ENCODE data around the gene TAX1BP1.
A peak's percentile ranks its signal among the peaks of the same experiment; 100 is the strongest.
"Not testable (repeated sequence)": the region's sequence is repeated elsewhere in the genome, so short reads cannot be mapped to it uniquely, and the experiment has no call there.

Gene TAX1BP1

DNA sequence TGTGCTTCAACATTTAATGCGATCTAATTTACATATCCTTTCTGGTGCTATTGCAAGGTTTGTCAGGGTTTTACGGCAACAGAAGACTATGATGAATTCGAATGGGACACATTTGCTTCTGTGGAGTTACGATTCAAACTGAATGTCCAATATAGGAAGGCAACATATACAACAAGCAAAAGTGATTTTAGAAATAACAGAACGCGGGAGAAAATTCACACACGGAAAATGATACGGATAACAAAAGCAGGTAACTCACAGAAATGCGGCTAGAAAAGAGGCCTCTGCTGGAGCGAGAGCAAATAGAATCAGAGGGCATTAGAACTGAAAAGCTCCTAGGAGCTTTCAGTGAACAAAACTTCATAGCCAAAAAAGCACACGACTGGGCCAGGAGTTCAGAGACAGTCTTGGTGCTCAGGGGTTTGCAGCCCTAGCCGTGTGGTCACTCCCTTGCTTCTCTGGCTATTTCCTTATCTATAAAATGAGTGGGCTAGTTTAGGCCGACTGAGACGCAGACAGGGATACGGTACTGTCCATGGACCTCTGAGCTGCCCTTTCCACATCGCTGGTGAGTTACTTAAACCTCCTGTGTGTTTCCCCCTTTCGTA is 557 bp upstream of the TAX1BP1 start:
- DNase-seq (ENCODE audit: low read depth, low spot score): no peak

DNA sequence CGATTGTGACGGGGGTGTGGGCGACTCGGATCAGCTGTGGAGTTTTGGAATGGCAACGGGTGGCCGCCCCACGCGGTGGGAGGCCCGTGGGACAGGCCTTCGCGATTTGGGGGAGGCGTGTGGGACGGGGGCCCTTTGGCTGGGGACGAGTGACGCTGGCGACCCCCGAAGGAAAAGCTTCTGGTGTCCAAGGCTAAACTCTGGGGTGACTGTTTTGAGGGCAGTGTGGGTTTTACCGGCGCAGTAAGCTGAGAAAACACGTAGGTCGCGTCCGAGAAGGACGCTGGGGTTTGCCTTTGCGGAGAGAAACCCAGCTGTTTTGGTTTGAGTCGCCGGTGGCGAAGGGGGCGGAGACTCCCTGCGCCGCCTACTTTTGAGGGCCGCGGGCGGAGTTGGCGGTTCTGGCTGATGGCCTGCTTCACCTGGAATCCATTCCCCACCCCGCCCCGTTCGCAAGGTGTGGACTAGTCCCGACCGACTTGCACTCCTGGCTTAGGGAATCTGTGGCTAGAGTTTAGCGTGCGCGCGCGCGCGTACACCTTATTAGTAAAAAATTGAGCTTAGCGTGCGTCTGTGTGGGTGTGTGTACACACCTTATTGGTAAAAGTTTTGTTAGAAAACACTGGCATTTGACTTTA is 606 bp downstream of the TAX1BP1 start:
- DNase-seq (ENCODE audit: low read depth, low spot score): peak; percentile 58

DNA sequence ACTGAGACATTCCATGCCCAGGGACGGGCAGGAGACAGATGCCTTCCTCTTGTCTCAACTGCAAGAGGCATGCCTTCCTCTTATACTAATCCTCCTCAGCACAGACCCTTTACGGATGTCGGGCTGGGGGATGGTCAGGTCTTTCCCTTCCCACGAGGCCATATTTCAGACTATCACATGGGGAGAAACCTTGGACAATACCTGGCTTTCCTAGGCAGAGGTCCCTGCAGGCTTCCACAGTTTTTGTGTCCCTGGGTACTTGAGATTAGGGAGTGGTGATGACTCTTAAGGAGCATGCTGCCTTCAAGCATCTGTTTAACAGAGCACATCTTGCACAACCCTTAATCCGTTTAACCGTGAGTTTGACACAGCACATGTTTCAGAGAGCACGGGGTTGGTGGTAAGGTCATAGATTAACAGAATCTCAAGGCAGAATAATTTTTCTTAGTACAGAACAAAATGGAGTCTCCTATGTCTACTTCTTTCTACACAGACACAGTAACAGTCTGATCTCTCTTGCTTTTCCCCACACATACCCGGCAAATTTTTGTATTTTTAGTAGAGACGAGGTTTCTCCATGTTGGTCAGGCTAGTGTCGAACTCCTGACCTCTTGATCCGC is 2.2 kb downstream of the TAX1BP1 start:
- DNase-seq (ENCODE audit: low read depth, low spot score): not testable (repeated sequence)

DNA sequence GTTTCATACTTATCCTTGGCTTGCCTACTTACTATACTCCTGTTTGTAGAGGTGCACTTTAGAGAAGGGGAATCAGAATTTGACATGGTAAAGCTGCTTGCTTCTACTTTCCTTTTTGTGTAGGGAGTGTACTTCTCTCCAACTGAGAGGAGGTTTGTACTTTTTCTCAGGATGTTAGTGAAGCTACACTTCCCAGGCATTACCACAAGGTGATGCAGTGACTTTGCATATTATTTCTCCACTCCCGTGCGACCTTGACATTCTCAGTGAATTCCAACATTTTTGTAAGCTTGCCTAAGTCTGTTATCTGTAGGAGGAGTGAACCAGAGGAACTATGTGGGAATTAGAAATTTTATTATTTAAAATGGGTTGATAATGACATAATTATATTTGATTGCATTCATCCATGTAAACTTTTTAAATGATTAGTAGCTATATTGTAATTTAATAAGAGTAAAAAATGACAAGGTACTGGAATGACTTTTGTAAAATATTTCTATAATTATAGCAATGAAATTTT is 5.2 kb downstream of the TAX1BP1 start:
- DNase-seq (ENCODE audit: low read depth, low spot score): no peak

DNA sequence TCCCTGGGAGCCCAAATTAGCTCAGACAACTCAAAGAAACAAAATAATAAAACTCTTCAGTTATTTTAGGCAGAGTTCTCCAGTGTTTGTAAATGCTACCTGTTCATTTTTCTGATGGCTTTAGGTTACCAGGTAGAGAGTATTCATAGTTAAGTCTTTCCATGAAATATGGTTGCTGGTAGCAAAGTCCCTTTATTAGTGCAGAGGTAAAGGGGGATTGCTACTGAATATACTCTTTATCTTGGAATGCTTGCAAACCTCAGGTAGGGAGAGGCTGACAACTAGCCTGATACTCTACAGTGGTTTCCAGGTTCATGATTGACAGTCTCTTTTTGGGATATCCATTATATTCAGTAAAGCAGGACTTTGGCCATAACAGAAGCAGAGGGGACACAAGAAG is 6.5 kb downstream of the TAX1BP1 start:
- DNase-seq (ENCODE audit: low read depth, low spot score): no peak

DNA sequence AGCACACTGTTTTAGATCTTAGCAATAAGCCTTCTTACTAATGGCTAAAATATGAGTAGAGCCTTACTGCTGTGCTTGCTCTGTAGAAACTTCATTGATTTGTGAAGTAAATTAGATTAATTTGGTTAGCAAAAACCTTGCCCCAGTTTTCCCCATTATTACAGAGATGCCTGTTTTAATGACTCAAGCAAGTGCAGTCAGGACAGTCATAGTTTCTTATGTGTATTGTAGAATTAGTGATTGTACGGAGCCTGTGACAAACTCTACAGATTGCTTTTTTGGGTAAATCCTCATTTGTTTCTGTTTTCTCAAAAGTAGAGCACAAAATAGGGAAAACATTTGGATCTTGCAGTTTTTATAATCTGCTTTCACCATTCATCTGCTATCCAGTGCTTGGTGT is 7.0 kb downstream of the TAX1BP1 start:
- DNase-seq (ENCODE audit: low read depth, low spot score): no peak

DNA sequence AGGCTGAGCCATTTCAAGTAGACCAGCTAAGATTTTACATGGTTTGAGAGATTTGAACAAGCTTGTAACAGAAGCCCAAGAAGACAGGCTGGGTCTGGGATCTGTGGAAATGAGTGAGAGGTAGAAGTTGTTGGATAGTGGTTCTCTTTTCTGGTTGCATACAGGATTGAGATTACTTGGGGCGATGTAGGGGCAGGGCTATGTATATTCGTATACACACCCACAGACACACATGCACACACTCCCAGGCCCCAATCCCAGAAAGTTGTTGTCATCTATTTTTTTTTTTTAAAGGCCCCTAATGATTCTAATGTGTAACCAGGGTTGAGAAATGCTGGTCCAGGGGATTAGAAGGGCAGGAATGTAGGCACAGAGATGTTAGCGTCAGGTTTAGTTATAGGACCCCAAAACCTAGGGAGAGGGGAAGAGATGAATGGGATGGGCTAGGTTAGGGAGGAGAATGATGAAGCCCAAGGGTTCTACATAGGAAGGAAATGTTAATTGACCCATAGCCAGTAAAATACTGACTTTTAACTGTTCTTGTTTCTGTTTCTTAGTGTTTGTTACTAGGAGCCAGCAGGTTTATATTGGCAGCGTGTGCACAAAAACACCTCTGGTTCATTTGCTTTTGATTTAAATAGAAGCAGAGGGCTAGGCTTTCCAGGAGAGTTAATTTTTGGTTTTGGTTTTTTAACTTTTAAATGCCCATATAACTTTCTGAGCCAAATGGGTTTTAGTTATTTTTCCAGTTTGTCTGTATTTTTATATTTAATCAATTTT is 7.8 kb downstream of the TAX1BP1 start:
- DNase-seq (ENCODE audit: low read depth, low spot score): no peak

DNA sequence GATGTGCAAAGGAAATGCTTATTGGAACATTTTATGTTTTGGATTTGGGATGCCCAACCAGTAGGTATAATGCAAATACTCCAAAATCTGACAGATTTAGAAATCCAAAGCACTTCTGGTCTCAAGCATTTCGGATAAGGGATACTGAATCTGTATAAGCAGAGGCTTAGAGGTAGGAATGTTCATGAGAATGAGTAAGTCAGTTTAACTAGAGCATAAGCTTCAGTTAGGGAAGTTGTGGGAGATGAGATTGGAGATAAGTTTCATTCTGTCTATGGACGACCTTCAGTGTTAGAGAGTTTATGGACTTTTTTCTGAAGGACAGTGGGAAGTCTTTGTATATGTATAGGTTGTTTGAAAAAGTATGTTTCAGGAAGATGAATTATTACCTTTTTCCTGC is 10.4 kb downstream of the TAX1BP1 start:
- no peak for DNase-seq (ENCODE audit: low read depth, low spot score)

DNA sequence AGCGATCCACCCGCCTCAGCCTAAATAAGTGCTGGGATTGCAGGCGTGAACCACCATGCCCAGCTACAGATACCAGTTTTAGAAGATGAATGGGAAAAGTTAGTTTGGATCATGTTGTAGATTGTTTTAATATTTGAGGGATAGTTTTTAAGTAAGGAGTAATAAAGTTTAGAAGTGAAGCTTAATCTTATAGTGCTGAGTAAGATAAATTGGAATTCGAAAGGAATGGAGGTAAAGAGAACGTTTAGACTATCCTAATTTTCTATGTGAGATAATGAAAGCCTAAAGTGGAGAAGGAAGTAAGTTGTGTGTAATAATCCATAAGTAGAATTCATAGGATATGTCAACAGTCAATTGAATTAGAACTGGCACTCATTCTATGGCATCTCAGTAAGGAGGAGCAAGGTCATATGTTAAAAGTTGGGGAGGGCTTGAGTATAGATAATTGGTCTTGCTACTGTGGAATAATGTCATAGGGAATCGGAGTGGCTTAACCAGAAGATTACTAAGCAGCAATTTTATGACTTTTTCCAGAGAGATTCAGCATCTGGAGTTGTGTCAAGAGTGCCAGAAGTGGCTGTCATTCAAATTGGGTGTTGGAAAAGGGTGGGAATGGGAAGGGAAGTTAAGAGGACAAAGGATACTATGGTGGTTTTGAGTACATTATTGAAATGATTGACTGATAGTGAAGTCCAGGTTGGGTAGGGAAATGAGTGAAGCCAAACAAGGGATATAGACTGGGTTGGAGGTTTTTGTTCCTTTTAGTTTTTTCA is 12.1 kb downstream of the TAX1BP1 start:
- DNase-seq (ENCODE audit: low read depth, low spot score): no peak

DNA sequence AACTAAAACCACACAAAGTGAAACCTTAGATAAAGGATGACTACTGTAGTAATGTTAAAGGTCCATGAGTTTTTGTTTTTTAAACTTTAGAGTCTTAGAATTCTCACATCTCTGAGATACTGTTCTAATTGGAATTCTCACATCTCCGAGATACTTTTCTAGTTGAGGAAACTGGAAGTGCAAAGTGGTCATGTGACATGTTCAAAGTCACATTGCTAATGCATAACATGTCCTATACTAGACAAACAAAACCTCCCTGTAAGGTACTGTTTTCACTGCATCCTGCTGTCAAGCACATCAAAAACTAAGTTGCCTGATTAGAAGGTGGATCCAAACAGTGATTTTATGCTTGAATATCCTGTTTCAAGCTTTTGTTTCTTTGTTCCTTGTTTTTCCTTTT is 13.9 kb downstream of the TAX1BP1 start:
- no peak for DNase-seq (ENCODE audit: low read depth, low spot score)

DNA sequence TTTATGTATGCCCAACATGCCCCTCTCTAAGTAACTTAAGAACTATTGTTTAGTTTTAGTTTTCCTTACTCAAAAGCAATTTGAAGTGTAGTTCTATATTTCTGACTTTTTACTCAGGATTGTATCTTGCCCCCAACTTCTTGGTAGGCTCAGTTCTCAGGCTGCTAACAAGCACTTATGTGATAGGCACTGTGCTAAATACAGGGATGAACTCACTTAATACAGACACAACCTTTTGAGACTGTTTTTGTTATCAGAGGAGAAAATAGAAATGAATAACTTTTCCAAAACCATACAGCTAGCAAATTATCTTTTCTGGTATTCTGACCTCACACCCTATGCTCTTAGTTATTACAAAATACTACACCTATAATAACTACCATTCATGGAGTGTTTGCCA is 16.3 kb downstream of the TAX1BP1 start:
- DNase-seq (ENCODE audit: low read depth, low spot score): no peak

DNA sequence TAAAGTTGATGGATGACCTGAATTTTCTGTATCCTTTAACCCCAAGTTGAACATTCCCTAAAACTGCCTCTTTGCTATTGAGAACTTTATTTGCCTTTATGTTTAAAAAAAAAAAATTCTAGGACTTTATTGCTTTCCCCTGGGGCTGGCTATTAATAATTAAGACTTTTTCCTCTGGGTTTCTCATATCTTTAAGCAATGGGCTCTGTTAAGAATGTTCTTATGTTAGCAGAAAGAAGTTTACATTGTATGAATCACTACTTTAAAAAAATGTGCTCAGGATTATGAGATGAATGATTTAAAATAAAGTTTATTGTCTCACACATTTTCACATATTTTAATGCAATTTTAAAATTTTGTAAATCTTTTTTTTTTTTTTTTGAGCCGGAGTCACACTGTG is 19.5 kb downstream of the TAX1BP1 start:
- DNase-seq (ENCODE audit: low read depth, low spot score): no peak

DNA sequence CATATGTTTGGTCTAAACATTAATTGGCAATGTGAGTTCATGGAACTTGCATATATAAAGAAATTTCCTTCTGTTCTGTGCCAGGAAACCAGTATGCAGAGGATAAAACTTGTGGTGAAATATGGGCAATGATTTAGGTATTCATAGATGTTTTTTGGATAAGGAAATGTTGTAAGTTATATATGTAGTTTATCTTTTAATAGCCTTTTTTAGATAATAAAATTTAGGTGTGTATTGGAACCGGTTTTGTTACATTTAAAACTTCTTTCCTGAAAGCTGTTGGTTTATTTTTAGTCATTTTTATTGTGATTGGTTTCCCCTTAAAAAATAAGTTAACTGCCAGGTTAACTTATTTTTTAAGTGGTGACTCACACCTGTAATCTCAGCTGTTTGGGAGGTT is 22.1 kb downstream of the TAX1BP1 start:
- DNase-seq (ENCODE audit: low read depth, low spot score): no peak

DNA sequence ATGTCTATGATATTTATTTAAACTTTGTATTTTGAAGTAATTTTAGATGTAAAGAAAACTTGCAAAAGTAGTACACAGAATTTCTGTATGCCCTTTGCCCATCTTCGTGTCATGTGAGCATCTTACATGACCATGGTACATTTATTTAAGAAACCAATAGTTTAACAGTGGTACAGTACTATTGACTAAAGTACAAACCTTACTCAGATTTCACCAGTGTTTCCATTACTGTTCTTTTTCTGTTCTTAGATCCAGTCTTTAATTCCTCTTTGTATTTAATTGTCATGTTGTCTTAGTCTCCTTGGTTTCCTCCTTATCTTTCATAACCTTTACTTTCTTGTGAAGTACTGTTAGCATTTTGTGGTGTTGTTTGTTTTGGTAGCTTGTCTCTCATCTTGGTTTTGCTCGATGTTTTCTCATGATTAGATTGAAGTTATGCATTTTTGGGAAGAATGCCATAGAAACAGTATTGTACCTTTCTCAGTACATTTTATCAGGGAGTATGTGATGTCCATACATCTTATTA is 24.1 kb downstream of the TAX1BP1 start:
- DNase-seq (ENCODE audit: low read depth, low spot score): no peak

DNA sequence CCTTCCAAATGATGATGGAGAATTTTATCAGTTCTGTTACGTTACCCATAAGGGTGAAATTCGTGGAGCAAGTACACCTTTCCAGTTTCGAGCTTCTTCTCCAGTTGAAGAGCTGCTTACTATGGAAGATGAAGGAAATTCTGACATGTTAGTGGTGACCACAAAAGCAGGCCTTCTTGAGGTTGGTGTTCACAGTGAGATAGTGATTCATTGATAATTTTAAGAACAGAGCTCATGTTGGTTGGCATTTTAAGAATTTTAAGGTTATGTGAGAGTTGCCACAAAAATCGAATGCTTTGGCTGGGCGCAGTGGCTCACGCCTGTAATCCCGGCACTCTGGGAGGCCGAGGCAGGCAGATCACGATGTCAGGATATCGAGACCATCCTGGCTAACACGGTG is 25.9 kb downstream of the TAX1BP1 start:
- DNase-seq (ENCODE audit: low read depth, low spot score): no peak

DNA sequence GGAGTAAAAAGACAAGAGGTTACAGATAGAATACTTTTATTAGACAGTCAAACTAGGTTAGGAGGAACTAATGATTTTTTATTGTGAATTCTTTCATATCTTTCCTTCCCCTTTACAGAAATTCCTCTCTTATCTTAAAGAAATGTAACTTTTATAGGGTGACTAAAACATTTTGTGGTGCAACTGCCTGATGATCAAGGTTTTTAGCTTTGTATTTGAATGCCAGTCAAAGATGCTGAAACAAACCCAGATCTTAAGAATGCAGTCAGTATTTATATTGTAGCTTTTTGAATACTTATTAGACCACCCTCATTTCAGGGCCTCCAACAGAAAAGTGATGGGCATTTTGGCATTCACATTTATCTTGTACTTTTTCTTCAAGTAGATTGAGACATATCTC is 27.4 kb downstream of the TAX1BP1 start:
- no peak for DNase-seq (ENCODE audit: low read depth, low spot score)

DNA sequence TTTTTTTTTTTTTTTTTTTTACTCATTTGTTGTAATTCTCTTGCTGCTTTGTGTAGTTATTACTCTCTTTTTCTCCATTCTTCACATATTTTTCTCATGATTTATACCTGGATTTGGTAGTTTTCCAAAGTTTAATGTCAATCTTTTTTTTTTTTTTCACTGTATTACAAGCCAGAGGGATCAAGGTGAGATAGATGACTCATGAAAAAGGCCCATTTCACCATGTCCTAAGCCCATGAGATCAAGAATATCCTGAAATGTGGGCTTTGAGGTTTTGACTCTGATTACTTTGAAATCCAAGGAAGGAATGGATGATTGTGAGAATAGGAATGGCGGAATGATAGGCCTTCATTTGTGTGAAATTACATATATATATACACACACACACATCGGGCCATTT is 31.1 kb downstream of the TAX1BP1 start:
- DNase-seq (ENCODE audit: low read depth, low spot score): no peak

DNA sequence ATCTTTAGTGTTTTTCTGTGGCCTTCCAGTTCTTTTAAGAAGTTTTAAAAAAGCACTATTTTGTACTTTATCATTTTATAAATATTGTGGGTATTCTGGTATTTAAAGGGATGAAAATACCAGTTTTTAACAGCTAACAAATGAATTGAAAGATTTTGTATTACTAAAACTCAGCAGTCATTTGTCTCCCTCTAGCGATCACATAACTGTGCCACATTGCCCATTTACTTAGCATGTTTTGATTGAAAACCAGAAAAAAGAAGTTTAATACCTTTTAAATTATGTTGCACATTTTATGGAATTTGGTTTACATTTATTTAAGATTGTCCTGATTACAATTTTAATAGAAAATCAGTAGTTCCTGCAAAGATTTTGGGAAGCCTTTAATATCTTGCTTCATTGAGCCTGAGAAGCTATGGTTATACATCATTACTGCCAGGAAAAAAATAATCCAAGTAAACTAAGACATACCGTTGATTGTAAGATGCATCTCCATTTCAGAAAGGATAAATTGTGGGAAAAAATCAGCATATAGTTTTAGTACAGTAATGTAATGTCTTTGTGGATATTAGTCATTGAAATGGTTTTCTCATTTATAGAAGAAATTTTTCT is 34.9 kb downstream of the TAX1BP1 start:
- no peak for DNase-seq (ENCODE audit: low read depth, low spot score)

DNA sequence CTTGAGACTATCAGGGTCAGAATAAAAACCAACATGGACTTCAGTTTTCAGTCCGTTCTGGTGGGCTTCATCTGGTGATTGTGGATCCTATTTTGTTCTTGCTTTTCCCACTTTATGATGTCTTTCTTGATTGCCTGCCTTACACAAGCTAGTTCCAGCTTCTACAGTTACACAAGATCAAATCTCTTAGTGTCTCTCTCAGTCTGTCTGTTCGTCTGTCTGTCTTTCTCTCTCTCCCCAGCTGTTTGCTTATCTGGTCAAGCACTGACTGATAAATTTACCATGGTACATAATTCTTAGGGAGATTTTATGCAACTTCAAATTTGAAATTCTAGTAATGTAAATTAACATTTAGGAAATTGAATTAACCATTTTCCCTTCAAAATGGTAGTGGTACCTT is 35.8 kb downstream of the TAX1BP1 start:
- no peak for DNase-seq (ENCODE audit: low read depth, low spot score)

DNA sequence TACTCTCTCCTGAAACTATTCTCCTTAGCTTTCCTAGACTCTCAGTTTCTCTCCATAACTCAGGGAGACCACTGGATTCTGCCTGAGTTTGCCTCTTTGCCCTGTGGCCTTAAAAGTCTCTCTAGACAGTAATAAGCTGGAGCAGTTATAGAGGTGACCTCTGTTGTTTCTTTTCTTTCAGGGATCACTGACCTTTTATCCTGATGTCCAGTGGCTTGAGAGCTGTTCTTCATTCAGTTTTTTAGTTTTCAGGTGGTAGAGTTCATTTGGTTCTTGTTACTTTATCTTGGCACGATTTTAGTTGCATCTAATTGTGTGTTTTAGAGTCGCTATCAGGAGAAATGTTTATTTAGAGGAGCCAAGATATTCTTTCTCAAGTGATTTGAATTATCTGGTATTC is 37.7 kb downstream of the TAX1BP1 start:
- no peak for DNase-seq (ENCODE audit: low read depth, low spot score)

DNA sequence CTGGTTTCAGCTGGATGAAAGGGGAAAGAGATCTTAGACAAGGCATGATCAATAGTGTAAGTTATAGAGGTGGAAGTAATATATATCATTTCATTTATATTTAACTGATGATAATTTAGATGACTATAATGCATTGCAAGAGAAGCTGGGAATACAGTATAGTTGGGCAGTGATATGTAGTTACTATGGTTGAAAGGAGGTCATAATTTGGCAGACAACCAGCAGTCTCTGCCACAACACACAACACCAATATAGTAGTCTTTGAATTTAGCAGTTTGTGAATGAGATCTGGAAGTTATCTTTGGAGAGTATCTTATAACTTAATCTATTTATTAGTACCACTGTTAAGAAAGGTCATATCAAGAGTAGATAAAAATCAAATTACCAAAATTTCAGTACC is 39.9 kb downstream of the TAX1BP1 start:
- DNase-seq (ENCODE audit: low read depth, low spot score): no peak
